H9 (cell line): Measurements from ENCODE around the gene SLC35G6. TPM values are rescaled to one million over a fixed set of nuclear protein-coding genes. Genes with fewer than 3 reads are reported as not detected.
A peak's percentile ranks its signal among the peaks of the same experiment; 100 is the strongest.

Experiments used
- DNase-seq: peaks from one replicate; pipeline ENCODE4 v3.0.0-alpha.2; 2017
- H2AFZ ChIP-seq: one replicate; pipeline ENCODE4 v1.6.1; 2013; ENCODE audit warnings: mild to moderate bottlenecking, low read length, control low read depth, moderate library complexity
- H2AK5ac ChIP-seq: 2 replicates; pipeline ENCODE4 v1.6.1; 2013; ENCODE audit warnings: low read length, control low read depth, mixed read lengths; ENCODE audit not compliant: insufficient read length
- H2BK120ac ChIP-seq: one replicate; pipeline ENCODE4 v1.6.1; 2013; ENCODE audit warnings: low read depth, mild to moderate bottlenecking, low read length, control low read depth, inconsistent platforms; ENCODE audit not compliant: poor library complexity, severe bottlenecking
- H2BK12ac ChIP-seq: 2 replicates; pipeline ENCODE4 v1.6.1; 2013; ENCODE audit warnings: low read length, control low read depth, mixed read lengths, low read depth; ENCODE audit not compliant: insufficient read length
- H2BK15ac ChIP-seq: 2 replicates; pipeline ENCODE4 v1.6.1; 2013; ENCODE audit warnings: low read depth, low read length, control low read depth
- H2BK20ac ChIP-seq: one replicate; pipeline ENCODE4 v1.6.1; 2013; ENCODE audit warnings: low read depth, mild to moderate bottlenecking, low read length, control low read depth, inconsistent platforms; ENCODE audit not compliant: poor library complexity, severe bottlenecking
- H2BK5ac ChIP-seq: 2 replicates; pipeline ENCODE4 v1.6.1; 2013; ENCODE audit warnings: low read length, control low read depth, mixed read lengths; ENCODE audit not compliant: insufficient read length
- H3K14ac ChIP-seq: 2 replicates; pipeline ENCODE4 v1.6.1; 2013; ENCODE audit warnings: low read length, control low read depth; ENCODE audit not compliant: insufficient read depth
- H3K18ac ChIP-seq: 2 replicates; pipeline ENCODE4 v1.6.1; 2013; ENCODE audit warnings: low read depth, mild to moderate bottlenecking, mixed read lengths, low read length, control low read depth; ENCODE audit not compliant: insufficient read length
- H3K23ac ChIP-seq: 2 replicates; pipeline ENCODE4 v1.6.1; 2013; ENCODE audit warnings: low read length, control low read depth, mixed read lengths, low read depth; ENCODE audit not compliant: insufficient read length
- H3K23me2 ChIP-seq: 2 replicates; pipeline ENCODE4 v1.6.1; 2013; ENCODE audit warnings: low read depth, mild to moderate bottlenecking, mixed read lengths, low read length, control low read depth; ENCODE audit not compliant: insufficient read length, poor library complexity, severe bottlenecking
- H3K27ac ChIP-seq: 2 replicates; pipeline ENCODE4 v1.5.1; 2013; ENCODE audit warnings: low read length, control low read depth, mixed read lengths, low read depth; ENCODE audit not compliant: insufficient read length
- H3K27me3 ChIP-seq: 2 replicates; pipeline ENCODE4 v1.6.1; 2013; ENCODE audit warnings: low read length, control low read depth, inconsistent platforms; ENCODE audit not compliant: insufficient read depth
- H3K4ac ChIP-seq: 2 replicates; pipeline ENCODE4 v1.6.1; 2013; ENCODE audit warnings: low read depth, mild to moderate bottlenecking, control low read depth, inconsistent platforms, low read length, moderate library complexity
- H3K4me1 ChIP-seq: 2 replicates; pipeline ENCODE4 v1.6.1; 2013; ENCODE audit warnings: low read length, control low read depth, inconsistent platforms; ENCODE audit not compliant: insufficient read depth
- H3K4me2 ChIP-seq: 2 replicates; pipeline ENCODE4 v1.6.1; 2013; ENCODE audit warnings: low read length, control low read depth, mixed read lengths; ENCODE audit not compliant: insufficient read length, insufficient read depth
- H3K56ac ChIP-seq: 2 replicates; pipeline ENCODE4 v1.6.1; 2013; ENCODE audit warnings: low read depth, mild to moderate bottlenecking, mixed read lengths, low read length, control low read depth; ENCODE audit not compliant: insufficient read length
- H3K79me1 ChIP-seq: 2 replicates; pipeline ENCODE4 v1.6.1; 2013; ENCODE audit warnings: low read depth, mild to moderate bottlenecking, moderate library complexity, low read length, control low read depth, inconsistent platforms; ENCODE audit not compliant: insufficient read depth, poor library complexity, severe bottlenecking
- H3K79me2 ChIP-seq: 2 replicates; pipeline ENCODE4 v1.6.1; 2013; ENCODE audit warnings: low read length, control low read depth, inconsistent platforms; ENCODE audit not compliant: insufficient read depth
- H3K9ac ChIP-seq: 2 replicates; pipeline ENCODE4 v1.6.1; 2013; ENCODE audit warnings: low read length, control low read depth, mixed read lengths; ENCODE audit not compliant: insufficient read length; ENCODE audit errors: extremely low read depth
- H3K9me3 ChIP-seq: one replicate; pipeline ENCODE4 v1.6.1; 2013; ENCODE audit warnings: low read depth, low read length, inconsistent platforms; ENCODE audit not compliant: control insufficient read depth
- H3T11ph ChIP-seq: one replicate; pipeline ENCODE4 v1.6.1; 2013; ENCODE audit warnings: mild to moderate bottlenecking, low read length, control low read depth, inconsistent platforms
- H4K20me1 ChIP-seq: one replicate; pipeline ENCODE4 v1.6.1; 2013; ENCODE audit not compliant: control insufficient read depth, insufficient read length, insufficient read depth
- H4K5ac ChIP-seq: 2 replicates; pipeline ENCODE4 v1.6.1; 2013; ENCODE audit warnings: low read depth, mild to moderate bottlenecking, mixed read lengths, low read length, control low read depth; ENCODE audit not compliant: insufficient read length
- H4K8ac ChIP-seq: replicated peaks from 2 replicates; pipeline ENCODE4 v1.6.1; 2013; ENCODE audit warnings: low read length, control low read depth, mixed read lengths, low read depth; ENCODE audit not compliant: insufficient read length
- H4K91ac ChIP-seq: 2 replicates; pipeline ENCODE4 v1.6.1; 2013; ENCODE audit warnings: low read depth, mild to moderate bottlenecking, moderate library complexity, mixed read lengths, low read length, control low read depth; ENCODE audit not compliant: insufficient read length
- H3K27ac Mint-ChIP-seq, 3 experiments: 2 replicates in 2 of 3; 3 replicates in 1 of 3; pipeline ENCODE4 v1.8.0; 2020 to 2021; ENCODE audit warnings: mixed read lengths in 3 of 3, mild to moderate bottlenecking in 1 of 3, moderate library complexity in 1 of 3
- H3K27me3 Mint-ChIP-seq: 2 replicates; pipeline ENCODE4 v1.8.0; 2021; ENCODE audit warnings: low read depth, mild to moderate bottlenecking, moderate library complexity, mixed read lengths
- H3K36me3 Mint-ChIP-seq, 3 experiments: 2 replicates in 2 of 3; 3 replicates in 1 of 3; pipeline ENCODE4 v1.8.0; 2020 to 2021; ENCODE audit warnings: low read depth in 3 of 3, mixed read lengths in 3 of 3; ENCODE audit not compliant: insufficient read depth in 1 of 3
- H3K4me1 Mint-ChIP-seq, 2 experiments: 2 replicates each; pipeline ENCODE4 v1.8.0; 2020; ENCODE audit warnings: mixed read lengths in 2 of 2
- H3K4me3 Mint-ChIP-seq, 2 experiments: 2 replicates in 1 of 2; 3 replicates in 1 of 2; pipeline ENCODE4 v1.8.0; 2020 to 2021; ENCODE audit warnings: mild to moderate bottlenecking in 2 of 2, mixed read lengths in 2 of 2, moderate library complexity in 1 of 2
- H3K9me3 Mint-ChIP-seq, 2 experiments: 2 replicates in 1 of 2; 3 replicates in 1 of 2; pipeline ENCODE4 v1.8.0; 2020; ENCODE audit warnings: mild to moderate bottlenecking in 2 of 2, mixed read lengths in 2 of 2, moderate library complexity in 1 of 2
- WGBS: extraction: QIAGEN DNeasy Blood & Tissue Kit; methylation state at CpG from one replicate; pipeline ENCODE4 v1.1.7; 2013; ENCODE audit warnings: missing lambda C conversion rate, low lambda C conversion rate, mixed read lengths; ENCODE audit not compliant: insufficient read length; ENCODE audit errors: extremely low coverage; 5-methylcytosine and 5-hydroxymethylcytosine counted together
- total RNA-seq: library from RNA; stranded (reverse); gene quantifications from 2 replicates; pipeline ENCODE4 v1.2.1, GENCODE V29; 2021
- TF ChIP-seq, protein P1 (sequence below): fragments of 200-600 bp; sonication (generic); conservative IDR thresholded peaks from 3 replicates; pipeline ENCODE4 v1.8.0; 2021; ENCODE audit warnings: antibody characterized with exemption, mild to moderate bottlenecking

SLC35G6 gene
- total RNA-seq, 1 experiment from 2014 or later: not detected

DNA sequence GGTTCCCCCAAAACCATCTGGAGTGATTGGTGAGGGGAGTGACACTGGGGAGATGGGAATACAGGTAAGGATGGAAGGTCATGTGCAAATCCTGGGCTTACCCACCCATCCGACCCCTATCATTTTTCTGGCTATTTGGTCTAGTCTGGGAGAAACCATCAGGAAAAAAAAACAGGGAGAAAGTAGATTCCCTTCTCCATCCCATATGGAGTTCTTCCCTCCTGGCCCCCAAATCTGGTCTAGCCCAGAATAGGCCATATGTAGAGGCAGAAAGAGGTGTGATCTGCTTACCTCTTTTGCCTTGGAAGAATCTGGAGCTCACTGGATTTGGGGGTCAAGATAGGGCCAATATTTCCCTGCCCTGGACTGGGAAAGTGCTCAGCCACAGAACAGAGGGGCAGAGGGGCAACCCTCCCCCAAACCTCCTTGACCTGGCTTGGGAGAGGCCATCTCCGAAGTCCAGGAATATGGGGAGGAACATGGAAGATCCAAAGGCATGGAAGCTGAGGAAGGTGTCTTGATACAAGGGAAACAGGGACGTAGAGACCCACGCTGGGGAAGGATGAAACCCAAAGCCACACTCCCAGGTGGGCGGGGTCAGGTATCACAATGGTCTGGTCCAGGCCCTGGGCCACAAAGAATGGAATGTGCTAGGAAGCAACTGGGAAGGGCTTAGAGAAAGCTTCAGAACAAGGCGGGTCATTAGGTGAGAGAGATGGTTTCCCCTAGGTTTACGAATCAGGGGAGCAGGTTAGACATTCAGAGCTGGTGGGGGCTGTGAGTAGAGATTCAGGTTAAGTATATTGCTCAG, 20.2 kb upstream of the SLC35G6 start:
- Histone ChIP-seq H2BK5ac (no peak overlapping the region), H3K23me2 (no peaks in the 10 kb centered on the region), H4K91ac (no peak overlapping the region), H4K20me1 (peaks cover 2% of the 10 kb centered on the region), H2BK120ac (no peak overlapping the region), H3K18ac (no peak overlapping the region), H2AFZ (no peak overlapping the region), H4K5ac (no peak overlapping the region), H3K4me1 (peaks cover 8% of the 10 kb centered on the region; the same call in 1 of the 2 replicates), H3K27me3 (no peaks in the 10 kb centered on the region), H3K9ac (no peak overlapping the region), H3K14ac (no peak overlapping the region; the same call in 1 of the 2 replicates), H3K27ac (no peak overlapping the region), H3K79me2 (no peaks in the 10 kb centered on the region), H3K23ac (no peak overlapping the region), H2AK5ac (no peak overlapping the region), H3K9me3 (no peaks in the 10 kb centered on the region), H3K56ac (no peak overlapping the region), H2BK20ac (no peak overlapping the region), H3K4me2 (peak overlapping the region; percentile 24), H3T11ph (no peak overlapping the region), H2BK12ac (no peak overlapping the region), H3K4ac (no peak overlapping the region), H4K8ac (no peak overlapping the region), H3K79me1 (no peaks in the 10 kb centered on the region), H2BK15ac (no peak overlapping the region)
- Mint-ChIP-seq H3K4me3 (peak overlapping the region in 1 of 2 experiments; percentile 11; a peak in 2 of 5 replicates), H3K36me3 (peaks cover 3 to 27% (median 8%) of the 10 kb centered on the region in 3 experiments; a peak in 4 of 7 replicates), H3K27me3 (no peaks in the 10 kb centered on the region), H3K27ac (peak overlapping the region; percentile 32 to 89 (median 64); a peak in 3 of 7 replicates), H3K9me3 (no peaks in the 10 kb centered on the region), H3K4me1 (peaks cover 14 to 21% of the 10 kb centered on the region in 2 experiments)
- TF ChIP-seq, protein P1, sequence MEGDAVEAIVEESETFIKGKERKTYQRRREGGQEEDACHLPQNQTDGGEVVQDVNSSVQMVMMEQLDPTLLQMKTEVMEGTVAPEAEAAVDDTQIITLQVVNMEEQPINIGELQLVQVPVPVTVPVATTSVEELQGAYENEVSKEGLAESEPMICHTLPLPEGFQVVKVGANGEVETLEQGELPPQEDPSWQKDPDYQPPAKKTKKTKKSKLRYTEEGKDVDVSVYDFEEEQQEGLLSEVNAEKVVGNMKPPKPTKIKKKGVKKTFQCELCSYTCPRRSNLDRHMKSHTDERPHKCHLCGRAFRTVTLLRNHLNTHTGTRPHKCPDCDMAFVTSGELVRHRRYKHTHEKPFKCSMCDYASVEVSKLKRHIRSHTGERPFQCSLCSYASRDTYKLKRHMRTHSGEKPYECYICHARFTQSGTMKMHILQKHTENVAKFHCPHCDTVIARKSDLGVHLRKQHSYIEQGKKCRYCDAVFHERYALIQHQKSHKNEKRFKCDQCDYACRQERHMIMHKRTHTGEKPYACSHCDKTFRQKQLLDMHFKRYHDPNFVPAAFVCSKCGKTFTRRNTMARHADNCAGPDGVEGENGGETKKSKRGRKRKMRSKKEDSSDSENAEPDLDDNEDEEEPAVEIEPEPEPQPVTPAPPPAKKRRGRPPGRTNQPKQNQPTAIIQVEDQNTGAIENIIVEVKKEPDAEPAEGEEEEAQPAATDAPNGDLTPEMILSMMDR: no peak
- peak; percentile 82 for DNase-seq
- no CpG with 5 or more reads among the region's 7 CpGs for WGBS
